SKM-1 treated with dmso at 0.1 percent for 144 hours (cell line): Measurements from ENCODE around the gene VAMP1.
"Not testable (repeated sequence)": the region's sequence is repeated elsewhere in the genome, so short reads cannot be mapped to it uniquely, and the experiment has no call there.

ENCODE experiments used
- DNase-seq: peaks from one replicate; lab custom pipeline; 2025; ENCODE audit not compliant: unreplicated experiment; lab: John Stamatoyannopoulos, UW

VAMP1 gene, protein sequence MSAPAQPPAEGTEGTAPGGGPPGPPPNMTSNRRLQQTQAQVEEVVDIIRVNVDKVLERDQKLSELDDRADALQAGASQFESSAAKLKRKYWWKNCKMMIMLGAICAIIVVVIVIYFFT

DNA sequence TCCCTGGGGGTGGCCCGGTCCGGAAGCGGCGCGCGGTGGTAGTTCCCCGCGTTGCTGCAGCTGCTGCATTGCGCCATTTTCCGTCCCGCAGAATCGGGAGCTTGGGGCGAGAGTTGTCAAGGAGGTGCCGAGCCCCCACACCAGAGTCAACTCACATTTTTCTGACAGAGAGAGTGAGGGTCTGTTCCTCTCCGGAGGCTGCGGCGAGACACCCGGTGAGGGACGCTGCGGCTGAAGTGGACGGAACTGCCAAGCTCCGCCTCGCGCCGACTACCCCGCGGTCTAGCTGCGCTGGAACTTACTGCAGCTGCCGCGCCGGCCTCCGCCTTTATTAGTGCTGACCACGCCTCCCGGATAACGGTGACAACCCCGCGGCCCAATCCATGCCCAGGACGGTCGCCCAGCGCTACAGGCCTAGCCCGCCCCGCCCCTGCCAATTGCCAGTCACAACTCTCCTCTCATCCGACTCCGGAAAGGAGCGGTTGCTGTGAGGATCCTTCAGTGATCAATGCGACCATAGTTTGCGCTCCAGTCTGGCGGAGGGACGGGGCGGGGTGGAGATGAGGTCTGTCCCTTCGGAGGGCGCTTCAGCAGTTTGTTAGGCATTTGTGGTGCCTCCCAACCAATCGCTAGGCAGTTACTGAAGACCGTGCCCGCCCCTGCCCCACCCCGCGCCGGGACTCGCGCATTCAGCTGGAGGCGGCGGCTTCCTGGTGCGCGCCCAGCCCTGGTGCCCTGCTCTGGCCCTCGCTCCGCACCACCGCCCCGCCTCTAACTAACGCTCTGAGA lies at the start of gene VAMP1:
Gene VAMP1, minus strand, starts transcription at position 303 of the 789 bp plus-strand sequence. Its CDS starts 146 bp downstream, at position 157.
- peak; percentile 93 for DNase-seq

DNA sequence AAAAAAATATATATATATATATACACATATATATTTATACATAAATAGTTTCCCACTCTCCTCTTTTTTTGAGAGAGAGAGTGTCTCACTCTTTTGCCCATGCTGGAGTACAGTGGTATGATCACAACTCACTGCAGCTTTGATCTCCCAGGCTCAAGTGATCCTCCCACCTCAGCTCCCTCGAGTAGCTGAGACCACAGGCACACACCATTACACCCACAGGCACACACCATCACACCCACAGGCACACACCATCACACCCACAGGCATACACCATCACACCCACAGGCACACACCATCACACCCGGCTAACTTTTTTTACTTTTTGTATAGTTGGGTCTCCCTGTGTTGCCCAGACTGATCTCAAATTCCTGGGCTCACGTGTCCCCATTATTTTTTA lies 49.7 kb upstream of the VAMP1 start:
- DNase-seq = no peak

DNA sequence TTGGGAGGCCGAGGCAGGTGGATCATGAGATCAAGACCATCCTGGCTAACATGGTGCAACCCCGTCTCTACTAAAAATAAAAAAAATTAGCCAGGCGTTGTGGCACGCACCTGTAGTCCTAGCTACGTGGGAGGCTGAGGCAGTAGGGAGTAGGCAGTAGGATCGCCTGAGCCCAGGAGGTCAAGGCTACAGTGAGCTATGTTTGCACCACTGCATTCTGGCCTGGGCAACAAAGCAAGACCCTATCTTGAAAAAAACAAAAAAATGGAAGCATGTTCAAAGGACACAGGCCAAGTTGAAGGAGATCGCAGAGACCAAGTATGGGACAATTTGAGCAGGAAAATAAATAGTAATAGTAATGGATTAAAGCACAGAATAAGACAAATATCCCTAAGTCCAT lies 37.6 kb upstream of the VAMP1 start:
- no peak for DNase-seq

DNA sequence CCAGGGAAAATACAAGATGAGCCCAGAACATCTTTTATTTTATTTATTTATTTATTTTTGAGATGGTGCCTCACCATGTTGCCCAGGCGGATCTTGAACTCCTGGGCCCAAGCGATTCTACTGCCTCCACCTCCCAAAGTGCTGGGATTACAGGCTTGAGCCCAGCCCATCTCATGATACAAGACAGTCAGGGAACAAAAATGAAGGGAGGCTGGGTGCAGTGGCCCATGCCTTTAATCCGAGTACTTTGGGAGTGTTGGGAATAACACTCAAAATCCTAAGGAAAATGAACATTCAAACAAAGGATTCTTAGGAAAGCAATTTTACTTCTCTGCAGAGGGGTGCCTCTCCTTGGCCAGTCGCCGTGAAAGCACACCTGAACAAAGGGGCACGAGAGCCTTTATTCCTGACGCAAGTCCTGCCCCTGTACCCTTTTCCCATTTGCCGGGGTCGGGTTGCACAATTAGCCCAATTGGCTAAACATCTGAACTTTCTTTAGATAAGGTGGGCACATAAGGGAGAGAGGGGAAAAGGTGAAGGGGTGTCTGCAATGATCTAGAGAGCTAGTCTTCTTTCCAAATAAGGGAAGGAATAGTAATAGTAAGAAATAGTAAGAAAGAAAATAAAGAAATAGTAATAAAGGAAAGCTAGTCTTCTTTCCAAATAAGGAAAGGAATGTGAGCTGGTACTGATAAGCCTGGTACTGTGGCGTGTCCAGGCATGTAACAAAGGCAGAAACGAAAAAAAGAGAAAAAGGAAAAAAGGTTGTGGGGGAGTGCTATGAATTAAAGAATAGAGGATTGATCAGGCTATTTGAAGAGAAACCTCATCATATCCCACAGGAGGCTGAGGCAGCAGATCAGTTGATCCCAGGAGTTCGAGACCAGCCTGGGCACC lies 36.9 kb upstream of the VAMP1 start:
- no peak for DNase-seq

DNA sequence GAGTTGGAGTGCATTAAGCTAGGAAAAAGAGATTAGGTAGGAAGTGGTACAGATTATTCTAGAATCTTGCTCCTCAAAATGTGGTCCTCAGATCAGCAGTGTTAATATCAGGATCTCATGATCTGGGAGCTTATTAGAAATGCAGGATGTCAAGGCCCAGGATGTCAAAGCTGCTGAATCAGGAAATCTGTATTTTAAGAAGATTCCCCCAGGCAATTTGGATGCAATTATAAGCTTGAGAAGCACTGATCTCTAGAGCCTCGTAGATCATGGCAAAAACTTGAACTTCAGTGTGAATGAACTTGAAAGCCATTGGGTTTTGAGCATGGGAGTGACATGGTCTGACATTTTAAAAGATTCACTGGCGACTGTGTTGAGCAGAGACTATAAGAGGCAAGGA lies 30.0 kb upstream of the VAMP1 start:
- no peak for DNase-seq

DNA sequence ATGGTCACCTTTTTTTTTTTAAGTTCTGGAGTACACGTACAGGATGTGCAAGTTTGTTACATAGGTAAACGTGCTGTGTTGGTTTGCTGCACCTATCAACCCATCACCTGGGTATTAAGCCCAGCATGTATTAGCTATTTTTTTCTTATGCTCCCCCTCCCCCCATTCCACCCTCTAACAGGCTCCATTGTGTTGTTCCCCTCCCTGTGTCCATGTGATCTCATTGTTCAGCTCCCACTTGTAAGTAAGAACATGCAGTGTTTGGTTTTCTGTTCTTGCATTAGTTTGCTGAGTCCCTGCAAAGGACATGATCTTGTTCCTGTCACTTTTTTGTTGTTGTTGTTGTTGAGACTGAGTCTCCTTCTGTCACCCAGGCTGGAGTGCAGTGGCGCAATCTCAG lies 26.8 kb upstream of the VAMP1 start:
- DNase-seq = not testable (repeated sequence)

DNA sequence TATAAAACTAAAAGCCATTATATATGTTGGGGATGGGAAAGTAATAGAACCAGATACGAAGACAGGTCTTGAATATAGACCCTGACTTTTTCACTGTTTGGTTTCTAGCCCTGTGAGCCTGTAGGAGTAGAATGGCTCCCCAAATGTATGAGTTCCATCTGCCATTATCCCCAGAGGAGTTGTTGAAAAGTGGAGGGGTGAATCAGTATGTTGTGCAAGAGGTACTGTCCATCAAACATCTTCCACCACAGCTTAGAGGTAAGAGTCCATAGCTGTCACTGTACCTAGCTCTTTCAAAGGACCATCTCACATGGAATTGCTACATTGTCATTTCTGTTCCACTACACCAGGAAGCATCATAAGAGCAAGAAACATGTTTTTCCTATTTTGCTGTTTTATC lies 24.5 kb upstream of the VAMP1 start:
- DNase-seq = no peak

DNA sequence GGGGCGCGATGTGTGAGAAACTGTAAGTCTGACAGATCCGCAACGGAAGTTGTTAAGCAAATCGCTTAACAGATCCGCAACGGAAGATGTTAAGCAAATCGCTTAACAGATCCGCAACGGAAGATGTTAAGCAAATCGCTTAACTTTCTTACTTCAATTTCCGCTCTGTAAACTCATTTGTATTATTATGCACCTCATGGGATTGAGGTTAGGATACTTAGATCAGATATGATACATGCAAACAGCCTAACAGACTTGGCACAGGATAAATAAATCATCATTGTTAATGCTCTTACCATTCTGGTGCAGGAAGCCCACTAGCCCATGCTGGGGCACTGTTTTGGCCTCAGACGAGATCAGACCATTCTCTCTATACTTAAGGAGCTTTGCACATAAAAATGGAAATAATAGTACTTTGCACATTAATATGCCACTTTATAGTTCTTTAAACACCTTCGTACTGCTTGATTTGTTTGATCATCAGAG lies 23.8 kb upstream of the VAMP1 start:
- no peak for DNase-seq

DNA sequence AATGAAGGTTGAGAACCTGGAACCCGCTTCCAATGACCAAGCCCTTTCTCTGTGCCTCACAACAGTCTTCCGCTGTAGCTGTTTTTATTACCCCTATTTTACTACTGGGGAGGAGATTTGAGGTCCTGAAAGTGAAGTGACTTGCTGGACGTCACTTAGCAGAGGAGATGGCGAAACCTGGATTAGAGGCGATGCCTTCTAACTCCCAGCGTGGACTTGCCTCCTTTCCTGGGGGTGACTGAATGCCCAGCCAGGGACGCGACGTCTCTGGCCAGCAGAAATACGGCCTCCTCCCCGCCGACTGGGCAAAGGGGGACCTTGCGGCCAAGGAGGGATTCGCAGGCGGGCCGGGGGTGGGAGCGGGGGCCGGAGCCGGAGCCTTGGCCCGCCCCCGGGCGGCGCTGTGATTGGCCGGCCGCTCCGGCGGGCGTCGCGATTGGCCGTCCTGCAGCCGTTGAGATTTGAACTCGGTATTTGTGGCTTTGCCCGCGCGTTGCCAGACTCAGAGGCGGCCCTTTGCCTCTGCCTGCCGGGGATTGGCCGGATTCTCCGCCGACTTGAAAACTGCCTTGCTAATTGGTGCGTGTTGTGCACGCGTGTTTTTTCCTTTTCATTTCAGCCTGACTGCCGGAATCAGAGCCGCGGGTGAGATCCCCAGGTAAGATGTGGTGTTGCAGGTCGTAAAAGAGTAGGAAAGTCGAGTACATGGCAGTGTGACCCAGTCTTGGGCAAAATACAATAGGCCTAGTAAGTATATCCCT lies 23.2 kb upstream of the VAMP1 start, which contains the start of gene NCAPD2:
Gene NCAPD2, plus strand, starts transcription at position 606 of the 761 bp plus-strand sequence. CDS start 997 bp downstream, outside the sequence.
- peak; percentile 80 for DNase-seq

DNA sequence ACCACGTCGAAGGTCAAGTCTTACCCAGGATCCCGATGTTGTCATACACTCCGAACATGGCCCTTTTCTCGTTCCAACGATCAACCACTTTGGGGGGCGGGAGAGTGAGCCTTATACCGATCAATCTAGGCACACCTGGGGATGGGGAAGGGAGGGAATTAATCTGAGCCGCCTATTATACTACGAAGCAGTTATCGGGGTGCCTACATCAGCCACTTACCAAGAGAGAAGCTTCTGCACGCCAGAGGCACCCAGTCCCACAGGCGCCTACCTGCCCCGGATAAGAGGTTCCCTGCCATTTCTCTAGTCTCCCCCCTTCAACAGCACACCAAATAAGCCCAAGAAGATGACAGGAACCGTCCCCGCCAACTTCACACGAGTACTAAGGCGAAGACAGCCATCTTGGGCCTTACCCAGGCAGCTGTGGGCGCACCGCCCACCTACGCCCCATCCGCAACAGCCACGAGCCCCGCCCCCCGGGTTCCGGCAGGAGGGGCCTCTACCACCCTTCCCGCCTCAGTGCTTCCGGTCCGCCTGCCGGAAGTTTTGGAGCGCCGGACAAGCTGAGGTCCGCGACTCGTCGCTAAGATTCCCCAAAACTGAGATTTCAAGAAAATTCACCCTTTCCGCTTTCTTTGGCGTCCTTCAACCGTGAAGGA lies 22.5 kb upstream of the VAMP1 start, which contains the start of gene MRPL51:
Gene MRPL51, minus strand, starts transcription at position 425 of the 659 bp plus-strand sequence. Its CDS starts 126 bp downstream, at position 299.
- peak; percentile 57 for DNase-seq

DNA sequence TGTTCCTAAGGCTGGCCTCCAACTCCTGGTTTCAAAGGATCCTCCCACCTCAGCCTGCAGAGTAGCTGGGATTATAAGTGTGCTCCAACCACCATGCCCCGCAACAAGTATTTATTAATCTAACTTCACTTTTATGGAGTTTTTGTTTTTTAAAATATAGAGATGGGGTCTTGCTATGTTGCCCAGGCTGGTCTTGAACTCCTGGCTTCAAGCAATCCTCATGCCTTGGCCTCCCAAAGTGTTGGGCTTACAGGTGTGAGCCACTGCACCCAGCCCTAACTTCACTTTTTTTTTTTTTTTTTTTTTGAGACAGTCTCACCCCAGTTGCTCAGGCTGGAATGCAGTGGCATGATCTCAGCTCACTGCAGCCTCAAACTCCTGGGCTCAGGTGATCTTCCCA lies 20.2 kb upstream of the VAMP1 start:
- not testable (repeated sequence) for DNase-seq

DNA sequence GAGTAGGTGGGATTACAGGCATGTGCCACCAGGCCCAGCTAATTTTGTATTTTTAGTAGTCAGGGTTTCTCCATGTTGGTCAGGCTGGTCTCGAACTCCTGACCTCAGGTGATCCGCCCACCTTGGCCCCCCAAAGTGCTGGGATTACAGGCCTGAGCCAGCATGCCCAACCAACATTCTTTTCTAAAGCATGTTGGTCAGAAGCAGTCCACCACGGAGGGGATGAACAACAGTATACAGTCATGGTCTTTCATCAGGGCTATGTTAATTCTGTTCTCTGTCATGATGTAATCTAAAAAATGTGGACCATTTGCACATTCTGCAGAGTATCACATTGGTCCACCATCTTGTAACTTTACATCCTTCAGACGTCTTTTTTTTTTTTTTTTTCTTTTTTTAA lies 19.0 kb upstream of the VAMP1 start:
- no peak for DNase-seq

DNA sequence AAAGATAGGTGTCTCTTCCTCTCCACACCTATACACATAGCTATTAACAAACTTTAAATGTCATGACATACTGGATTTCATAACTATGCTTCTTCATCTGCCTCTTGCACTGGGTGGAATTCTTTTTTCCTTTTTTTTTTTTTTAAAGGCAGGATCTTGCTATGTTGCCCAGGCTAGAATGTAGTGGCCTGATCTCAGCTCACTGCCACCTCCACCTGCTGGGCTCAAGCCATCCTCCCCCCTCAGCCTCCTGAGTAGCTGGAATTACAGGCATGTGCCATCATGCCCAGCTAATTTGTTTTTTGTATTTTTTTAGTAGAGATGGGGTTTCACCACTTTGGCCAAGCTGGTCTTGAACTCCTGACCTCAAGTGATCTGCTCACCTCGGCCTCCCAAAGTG lies 17.8 kb upstream of the VAMP1 start:
- DNase-seq = no peak

DNA sequence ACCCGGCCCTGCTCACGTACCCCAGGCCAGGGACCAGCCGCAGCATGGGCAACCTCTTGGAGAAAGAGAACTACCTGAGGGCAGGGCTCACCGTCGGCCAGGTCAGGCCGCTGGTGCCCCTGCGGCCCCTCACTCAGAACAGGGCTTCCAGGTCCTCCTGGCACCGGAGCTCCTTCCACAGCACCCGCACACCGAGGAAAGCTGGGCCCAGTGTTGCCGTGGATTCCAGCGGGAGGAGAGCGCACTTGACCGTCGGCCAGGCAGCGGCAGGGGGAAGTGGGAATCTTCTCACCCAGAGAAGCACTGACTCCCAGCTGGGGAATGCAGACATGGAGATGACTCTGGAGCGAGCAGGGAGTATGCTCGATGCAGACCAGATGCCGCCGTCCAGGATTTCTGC lies 7.9 kb upstream of the VAMP1 start:
- no peak for DNase-seq

DNA sequence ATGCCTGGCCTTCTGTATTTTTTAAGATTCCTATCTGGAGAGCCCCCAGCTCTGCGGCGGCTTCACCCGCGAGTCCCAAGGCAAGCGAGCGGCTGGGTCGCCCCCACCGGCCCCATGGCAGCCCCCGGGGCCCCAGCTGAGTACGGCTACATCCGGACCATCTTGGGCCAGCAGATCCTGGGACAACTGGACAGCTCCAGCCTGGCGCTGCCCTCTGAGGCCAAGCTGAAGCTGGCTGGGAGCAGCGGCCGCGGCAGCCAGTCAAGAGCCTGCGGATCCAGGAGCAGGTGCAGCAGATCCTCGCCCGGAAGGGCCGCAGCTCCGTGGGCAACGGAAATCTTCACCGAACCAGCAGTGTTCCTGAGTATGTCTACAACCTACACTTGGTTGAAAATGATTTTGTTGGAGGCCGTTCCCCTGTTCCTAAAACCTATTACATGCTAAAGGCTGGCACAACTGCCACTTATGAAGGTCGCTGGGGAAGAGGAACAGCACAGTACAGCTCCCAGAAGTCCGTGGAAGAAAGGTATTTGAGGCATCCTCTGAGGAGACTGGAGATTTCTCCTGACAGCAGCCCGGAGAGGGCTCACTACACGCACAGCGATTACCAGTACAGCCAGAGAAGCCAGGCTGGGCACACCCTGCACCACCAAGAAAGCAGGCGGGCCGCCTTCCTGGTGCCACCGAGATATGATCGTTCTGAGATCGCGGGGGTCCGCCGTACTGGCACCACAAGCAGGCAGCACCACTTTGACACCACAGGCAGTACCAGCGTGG lies 7.3 kb upstream of the VAMP1 start:
- not testable (repeated sequence) for DNase-seq

DNA sequence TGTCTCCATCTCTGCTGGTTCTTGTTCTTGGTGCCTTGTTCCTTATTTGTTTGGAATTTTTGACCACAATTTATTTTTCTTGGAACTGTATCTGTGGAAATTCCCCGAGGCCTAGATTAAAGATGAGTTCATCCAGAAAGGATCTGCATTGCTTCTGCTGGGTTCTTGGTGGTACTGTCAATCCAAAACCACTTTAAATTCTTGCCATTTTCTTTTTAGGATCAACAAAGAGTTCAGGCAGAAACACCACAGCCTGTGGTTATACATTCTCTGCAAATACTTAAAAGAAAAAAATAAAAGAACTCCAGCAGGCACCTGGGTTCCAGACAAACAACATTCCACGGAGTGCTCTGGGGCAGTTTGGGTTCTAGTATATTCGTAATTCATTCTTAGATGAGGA lies 6.0 kb upstream of the VAMP1 start:
- DNase-seq = no peak

DNA sequence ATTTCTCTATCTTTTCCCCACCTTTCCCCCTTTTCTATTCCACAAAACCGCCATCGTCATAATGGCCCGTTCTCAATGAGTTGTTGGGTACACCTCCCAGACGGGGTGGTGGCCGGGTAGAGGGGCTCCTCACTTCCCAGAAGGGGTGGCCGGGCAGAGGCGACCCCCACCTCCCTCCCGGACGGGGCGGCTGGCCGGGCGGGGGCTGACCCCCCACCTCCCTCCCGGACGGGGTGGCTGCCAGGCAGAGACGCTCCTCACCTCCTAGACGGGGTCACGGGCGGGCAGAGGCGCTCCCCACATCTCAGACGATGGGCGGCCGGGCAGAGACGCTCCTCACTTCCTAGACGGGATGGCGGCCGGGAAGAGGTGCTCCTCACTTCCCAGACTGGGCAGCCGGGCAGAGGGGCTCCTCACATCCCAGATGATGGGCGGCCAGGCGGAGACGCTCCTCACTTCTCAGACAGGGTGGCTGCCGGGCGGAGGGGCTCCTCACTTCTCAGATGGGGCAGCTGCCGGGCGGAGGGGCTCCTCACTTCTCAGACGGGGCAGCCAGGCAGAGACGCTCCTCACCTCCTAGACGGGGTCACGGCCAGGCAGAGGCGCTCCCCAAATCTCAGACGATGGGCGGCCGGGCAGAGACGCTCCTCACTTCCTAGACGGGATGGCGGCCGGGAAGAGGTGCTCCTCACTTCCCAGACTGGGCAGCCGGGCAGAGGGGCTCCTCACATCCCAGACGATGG lies 4.9 kb upstream of the VAMP1 start:
- not testable (repeated sequence) for DNase-seq

DNA sequence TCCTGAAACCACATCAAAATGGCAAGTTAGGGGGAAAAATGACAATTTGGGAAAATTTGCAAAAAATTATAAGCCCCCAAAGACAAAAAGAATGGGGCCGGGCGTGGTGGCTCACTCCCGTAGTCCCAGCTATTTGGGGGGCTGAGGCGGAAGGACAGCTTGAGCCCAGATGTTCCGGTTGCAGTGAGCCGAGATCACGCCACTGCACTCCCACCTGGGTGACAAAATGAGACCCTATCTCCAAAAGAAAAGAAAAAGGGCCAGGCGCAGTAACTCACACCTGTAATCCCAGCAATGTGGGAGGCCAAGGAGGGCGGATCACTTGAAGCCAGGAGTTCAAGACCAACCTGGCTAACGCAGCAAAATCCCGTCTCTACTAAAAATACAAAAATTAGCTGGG lies 2.0 kb upstream of the VAMP1 start:
- no peak for DNase-seq

DNA sequence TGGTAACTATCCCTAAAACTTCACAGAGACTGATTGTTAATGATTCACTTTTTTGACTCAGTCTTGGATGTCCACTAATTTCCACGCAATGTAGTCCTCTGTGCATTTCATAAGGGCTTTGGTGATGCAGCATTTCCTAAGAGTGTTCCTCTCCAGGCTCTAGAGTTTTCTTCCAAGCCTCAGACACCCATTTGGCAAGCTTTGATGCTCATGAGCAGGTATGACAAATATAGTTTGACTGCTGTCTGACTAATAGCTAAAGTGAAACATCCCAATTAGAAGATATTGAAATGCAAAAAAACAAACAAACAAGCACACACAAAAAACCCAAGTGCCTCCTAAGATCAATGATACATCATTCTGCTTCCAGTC lies 1.5 kb upstream of the VAMP1 start:
- no peak for DNase-seq
